Cerebellar nuclear complex (tissue), 1 donor: ENCODE results near the gene NLRP11.
"Not testable (repeated sequence)": the region's sequence is repeated elsewhere in the genome, so short reads cannot be mapped to it uniquely, and the experiment has no call there.

ENCODE experiments used
- DNase-seq, 2 experiments: peaks; one replicate each; lab custom pipeline; 2025; lab: John Stamatoyannopoulos, UW

The NLRP11 gene

DNA sequence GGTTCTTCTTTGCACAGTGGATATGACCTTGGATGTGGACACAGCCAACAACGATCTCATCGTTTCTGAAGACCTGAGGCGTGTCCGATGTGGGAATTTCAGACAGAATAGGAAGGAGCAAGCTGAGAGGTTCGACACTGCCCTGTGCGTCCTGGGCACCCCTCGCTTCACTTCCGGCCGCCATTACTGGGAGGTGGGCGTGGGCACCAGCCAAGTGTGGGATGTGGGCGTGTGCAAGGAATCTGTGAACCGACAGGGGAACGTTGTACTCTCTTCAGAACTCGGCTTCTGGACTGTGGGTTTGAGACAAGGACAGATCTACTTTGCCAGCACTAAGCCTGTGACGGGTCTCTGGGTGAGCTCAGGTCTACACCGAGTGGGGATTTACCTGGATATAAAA, 53.5 kb downstream of the NLRP11 start:
- DNase-seq = no peak

DNA sequence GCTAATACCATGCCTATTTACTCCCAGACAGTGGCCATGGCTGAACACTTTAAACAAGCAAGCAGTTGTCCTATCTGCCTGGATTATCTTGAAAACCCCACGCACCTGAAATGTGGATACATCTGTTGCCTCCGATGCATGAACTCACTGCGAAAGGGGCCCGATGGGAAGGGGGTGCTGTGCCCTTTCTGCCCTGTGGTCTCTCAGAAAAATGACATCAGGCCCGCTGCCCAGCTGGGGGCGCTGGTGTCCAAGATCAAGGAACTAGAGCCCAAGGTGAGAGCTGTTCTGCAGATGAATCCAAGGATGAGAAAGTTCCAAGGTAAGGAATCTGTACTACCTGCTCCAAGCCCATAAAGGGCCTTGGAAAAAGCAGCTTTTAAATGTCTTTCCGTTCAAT, 54.3 kb downstream of the NLRP11 start:
- no peak for DNase-seq

DNA sequence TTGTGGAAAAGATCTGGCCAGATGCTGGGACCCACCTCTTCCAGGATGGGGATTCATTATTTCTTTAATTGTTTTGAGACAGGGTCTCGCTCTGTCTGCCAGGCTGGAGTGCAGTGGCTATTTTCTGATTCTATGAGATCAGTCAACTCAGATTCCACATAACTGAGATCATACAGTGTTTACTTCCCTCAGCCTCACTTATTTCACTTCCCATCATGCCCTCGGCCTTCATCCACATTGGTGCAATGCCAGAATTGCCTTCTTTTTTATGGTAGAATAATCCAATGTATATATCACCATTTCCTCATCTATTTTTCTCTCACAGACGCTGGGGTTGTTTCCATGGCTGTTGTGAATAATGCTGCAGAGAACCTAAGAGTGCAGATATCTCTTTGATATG, 62.2 kb downstream of the NLRP11 start:
- not testable (repeated sequence) for DNase-seq

DNA sequence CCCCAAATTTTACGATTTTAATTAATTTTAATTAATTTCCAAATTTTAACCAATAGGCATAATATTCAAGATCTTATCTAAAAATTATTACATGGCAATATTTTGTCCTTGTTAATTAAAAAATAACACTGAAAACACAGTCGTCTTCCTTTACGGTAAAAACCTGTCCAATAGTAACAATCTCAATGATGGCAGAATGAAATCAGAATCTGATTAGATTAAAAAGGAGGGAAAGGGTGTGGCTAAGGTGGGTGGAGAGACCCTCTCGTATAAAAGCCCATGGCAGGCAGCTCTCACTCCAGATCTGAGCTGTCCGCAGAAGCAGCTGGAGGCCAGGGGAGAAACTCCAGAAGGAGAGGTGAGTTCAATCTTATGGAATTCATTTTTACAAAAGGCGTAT, 63.0 kb downstream of the NLRP11 start, which contains the start of gene RFPL4AL1:
TSS of gene RFPL4AL1 (plus strand) at position 301 of the 400 bp plus-strand sequence. CDS start 2,687 bp downstream, outside the sequence.
- not testable (repeated sequence) for DNase-seq

DNA sequence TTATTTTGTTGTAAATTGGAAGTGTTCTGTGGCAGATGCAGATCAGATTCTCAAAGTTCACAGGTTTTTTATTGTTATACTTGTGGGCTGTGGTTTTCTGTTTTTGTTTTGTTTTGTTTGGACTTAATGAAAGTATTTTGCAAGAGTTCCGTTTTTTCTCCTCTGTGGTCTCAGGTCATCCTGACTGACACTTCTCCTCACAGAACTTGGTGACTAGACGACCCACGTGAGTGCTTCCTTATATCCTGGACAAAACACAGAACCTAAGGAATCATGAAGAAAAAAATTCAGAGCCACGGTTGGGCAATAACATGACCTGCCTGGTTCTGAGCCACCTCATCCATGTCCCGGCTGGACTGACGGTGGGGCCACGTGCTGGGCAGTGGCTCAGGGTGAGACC, 65.3 kb downstream of the NLRP11 start:
- no peak for DNase-seq

DNA sequence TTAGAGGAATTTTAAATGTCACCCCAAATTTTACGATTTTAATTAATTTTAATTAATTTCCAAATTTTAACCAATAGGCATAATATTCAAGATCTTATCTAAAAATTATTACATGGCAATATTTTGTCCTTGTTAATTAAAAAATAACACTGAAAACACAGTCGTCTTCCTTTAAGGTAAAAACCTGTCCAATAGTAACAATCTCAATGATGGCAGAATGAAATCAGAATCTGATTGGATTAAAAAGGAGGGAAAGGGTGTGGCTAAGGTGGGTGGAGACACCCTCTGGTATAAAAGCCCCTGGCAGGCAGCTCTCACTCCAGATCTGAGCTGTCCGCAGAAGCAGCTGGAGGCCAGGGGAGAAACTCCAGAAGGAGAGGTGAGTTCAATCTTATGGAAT, 73.0 kb downstream of the NLRP11 start, which contains the start of gene RFPL4A:
TSS of gene RFPL4A (plus strand) at position 301 of the 400 bp plus-strand sequence. CDS start 2,704 bp downstream, outside the sequence.
- not testable (repeated sequence) for DNase-seq

DNA sequence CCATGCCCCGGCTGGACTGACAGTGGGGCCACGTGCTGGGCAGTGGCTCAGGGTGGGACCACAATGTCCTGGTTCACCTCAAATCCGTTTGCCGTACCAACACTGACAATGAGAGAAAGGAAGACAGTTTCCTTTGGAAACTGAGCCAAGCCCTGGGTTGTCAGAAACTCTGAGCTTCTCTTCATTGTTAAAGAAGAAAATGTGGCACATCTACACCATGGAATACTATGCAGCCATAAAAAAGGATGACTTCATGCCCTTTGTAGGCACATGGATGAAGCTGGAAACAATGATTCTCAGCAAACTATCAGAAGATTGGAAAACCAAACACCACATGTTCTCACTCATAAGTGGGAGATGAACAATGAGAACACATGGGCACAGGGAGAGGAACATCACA, 75.0 kb downstream of the NLRP11 start:
- DNase-seq = not testable (repeated sequence)

DNA sequence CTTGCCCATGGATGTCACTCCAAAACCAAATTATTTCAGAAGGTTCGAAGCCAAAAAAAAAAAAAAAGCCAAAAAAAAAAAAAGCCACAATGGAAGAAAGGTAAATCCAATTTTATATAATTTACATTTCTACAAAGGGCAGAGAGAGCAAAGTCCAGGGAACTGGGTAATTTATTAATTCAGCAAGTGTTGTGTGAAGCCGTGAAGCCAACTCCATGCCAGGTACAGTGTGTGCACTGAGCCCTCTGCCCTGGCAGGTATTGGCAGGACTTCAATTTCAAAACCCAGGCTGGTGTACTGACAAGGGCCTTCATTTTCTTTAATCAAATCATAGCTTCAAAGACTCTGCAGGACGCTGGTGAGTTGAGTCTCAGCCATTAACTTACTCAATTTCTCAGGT, 78.4 kb downstream of the NLRP11 start:
- DNase-seq = no peak

DNA sequence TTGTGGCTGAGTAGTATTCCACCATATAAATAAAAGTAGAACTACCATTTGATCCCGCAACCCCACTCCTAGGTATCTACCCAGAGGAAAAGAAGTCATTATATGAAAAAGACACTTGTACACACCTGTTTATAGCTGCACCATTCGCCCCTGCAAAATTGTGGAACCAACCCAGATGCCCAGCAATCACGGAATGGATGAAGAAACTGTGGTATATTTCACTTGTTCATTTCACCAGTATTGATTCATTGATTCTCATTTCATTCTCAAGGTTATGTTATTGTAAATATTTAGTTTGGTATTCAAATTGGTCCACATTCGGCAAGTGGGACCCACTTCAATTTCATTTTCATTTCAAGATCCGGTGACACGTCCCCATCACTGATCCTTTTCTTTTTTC, 81.1 kb downstream of the NLRP11 start:
- no peak for DNase-seq

DNA sequence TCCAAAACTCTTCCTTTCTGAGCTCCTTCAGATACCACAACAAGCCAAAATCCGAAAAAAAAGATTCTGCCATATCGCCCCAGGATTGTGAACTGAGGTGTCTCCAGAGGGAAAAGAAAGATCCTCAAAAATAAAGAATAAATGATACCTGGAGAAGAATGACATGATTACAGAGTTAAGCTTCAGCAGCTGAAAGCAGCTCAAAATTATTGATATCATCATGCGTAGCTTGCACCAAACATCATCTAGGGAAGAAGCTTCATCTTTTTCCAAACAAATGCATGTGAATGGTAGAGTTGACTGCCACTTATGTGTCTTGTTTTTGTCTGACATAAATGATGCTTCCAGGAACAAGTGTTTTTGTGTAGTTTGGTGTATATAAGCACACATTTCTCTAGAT, 93.5 kb downstream of the NLRP11 start, which contains the start of gene NLRP9:
TSS of gene NLRP9 (minus strand) at position 101 of the 400 bp plus-strand sequence. CDS start at position 73, 28 bp downstream.
- no peak for DNase-seq
